ENCODE data around the gene RAB3GAP2.

- TF ChIP-seq, protein P1, sequence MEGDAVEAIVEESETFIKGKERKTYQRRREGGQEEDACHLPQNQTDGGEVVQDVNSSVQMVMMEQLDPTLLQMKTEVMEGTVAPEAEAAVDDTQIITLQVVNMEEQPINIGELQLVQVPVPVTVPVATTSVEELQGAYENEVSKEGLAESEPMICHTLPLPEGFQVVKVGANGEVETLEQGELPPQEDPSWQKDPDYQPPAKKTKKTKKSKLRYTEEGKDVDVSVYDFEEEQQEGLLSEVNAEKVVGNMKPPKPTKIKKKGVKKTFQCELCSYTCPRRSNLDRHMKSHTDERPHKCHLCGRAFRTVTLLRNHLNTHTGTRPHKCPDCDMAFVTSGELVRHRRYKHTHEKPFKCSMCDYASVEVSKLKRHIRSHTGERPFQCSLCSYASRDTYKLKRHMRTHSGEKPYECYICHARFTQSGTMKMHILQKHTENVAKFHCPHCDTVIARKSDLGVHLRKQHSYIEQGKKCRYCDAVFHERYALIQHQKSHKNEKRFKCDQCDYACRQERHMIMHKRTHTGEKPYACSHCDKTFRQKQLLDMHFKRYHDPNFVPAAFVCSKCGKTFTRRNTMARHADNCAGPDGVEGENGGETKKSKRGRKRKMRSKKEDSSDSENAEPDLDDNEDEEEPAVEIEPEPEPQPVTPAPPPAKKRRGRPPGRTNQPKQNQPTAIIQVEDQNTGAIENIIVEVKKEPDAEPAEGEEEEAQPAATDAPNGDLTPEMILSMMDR (IDR thresholded peaks at IDR 0.05), result no peak
- no peak for TF ChIP-seq POLR2A (IDR thresholded peaks at IDR 0.05)
Measured at GRCh38 chr1:220251272-220251671, 21.0 kb downstream of the RAB3GAP2 start.

Data from uterus (tissue), 2 donors.